GM18505 (cell line): Measurements from ENCODE around the gene MANBA.
A peak's percentile ranks its signal among the peaks of the same experiment; 100 is the strongest.
"Not testable (repeated sequence)": the region's sequence is repeated elsewhere in the genome, so short reads cannot be mapped to it uniquely, and the experiment has no call there.

ENCODE experiments used
- ATAC-seq: cut with Tn5 transposase; IDR thresholded peaks from one replicate; pipeline ENCODE4 v1.9.1; 2021; ENCODE audit not compliant: unreplicated experiment
- POLR2A ChIP-seq: IDR thresholded peaks from 4 replicates; pipeline ENCODE4 v1.6.1; 2011; ENCODE audit warnings: borderline replicate concordance; ENCODE audit not compliant: insufficient read depth, insufficient read length; ENCODE audit errors: extremely low read depth

The MANBA gene

GRCh38 chr4:102754044-102754443, 6.7 kb downstream of the MANBA start:
- no peak for ATAC-seq
- no peak for TF ChIP-seq POLR2A

GRCh38 chr4:102751941-102752340, 8.8 kb downstream of the MANBA start:
- no peak for ATAC-seq

GRCh38 chr4:102743352-102743751, 17.4 kb downstream of the MANBA start:
- ATAC-seq, result peak; percentile 99

More at GRCh38 chr4:102751941-102752340, 8.8 kb downstream of the MANBA start:
- no peak for TF ChIP-seq POLR2A

- not testable (repeated sequence) for ATAC-seq
Observed at GRCh38 chr4:102738802-102739201, 22.0 kb downstream of the MANBA start.

- ATAC-seq, result no peak
Observed at GRCh38 chr4:102736636-102737549, 23.9 kb downstream of the MANBA start.

GRCh38 chr4:102735582-102735981, 25.2 kb downstream of the MANBA start:
- ATAC-seq, result no peak
- no peak for TF ChIP-seq POLR2A

More at GRCh38 chr4:102736636-102737549, 23.9 kb downstream of the MANBA start:
- TF ChIP-seq POLR2A, result no peak

GRCh38 chr4:102734591-102735385, 26.0 kb downstream of the MANBA start:
- TF ChIP-seq POLR2A, result no peak
- ATAC-seq, result peak; percentile 100

- no peak for ATAC-seq
- no peak for TF ChIP-seq POLR2A
Observed at GRCh38 chr4:102734116-102734515, 26.7 kb downstream of the MANBA start.

- ATAC-seq, result no peak
- no peak for TF ChIP-seq POLR2A
Observed at GRCh38 chr4:102733084-102733483, 27.7 kb downstream of the MANBA start.

GRCh38 chr4:102732678-102733077, 28.1 kb downstream of the MANBA start:
- no peak for TF ChIP-seq POLR2A
- ATAC-seq, result no peak

GRCh38 chr4:102730968-102731533, 29.7 kb downstream of the MANBA start:
- no peak for TF ChIP-seq POLR2A
- ATAC-seq, result no peak

GRCh38 chr4:102729486-102729885, 31.3 kb downstream of the MANBA start:
- ATAC-seq, result not testable (repeated sequence)

GRCh38 chr4:102726919-102727318, 33.8 kb downstream of the MANBA start:
- ATAC-seq, result not testable (repeated sequence)

- no peak for TF ChIP-seq POLR2A
- no peak for ATAC-seq
Observed at GRCh38 chr4:102726068-102726467, 34.7 kb downstream of the MANBA start.
